Right atrium auricular region (tissue), 2 donors: ENCODE data around the gene SLC8A1. TPM values are rescaled to one million over a fixed set of nuclear protein-coding genes. Genes with fewer than 3 reads are reported as not detected.

Source experiments
- DNase-seq: peaks from one replicate; pipeline ENCODE4 v3.0.0-alpha.2; 2019; ENCODE audit warnings: low spot score
- H3K27ac ChIP-seq, 2 donors: fragments of 200-600 bp; sonication (generic); 1 replicate in 1 of 2; 2 replicates in 1 of 2; pipeline ENCODE4 v1.5.1; 2016 to 2019
- H3K27me3 ChIP-seq, 2 donors: fragments of 200-600 bp; sonication (generic); one replicate each; pipeline versions ENCODE4 v1.5.1 to v1.6.0; 2017 to 2019
- H3K36me3 ChIP-seq: fragments of 200-600 bp; sonication (generic); one replicate; pipeline ENCODE4 v1.5.1; 2016
- H3K4me1 ChIP-seq, 2 donors: fragments of 200-600 bp; sonication (generic); one replicate each; pipeline versions ENCODE4 v1.5.1 to v1.6.0; 2017 to 2019
- H3K4me3 ChIP-seq, 2 donors: fragments of 200-600 bp; sonication (generic); 1 replicate in 1 of 2; 2 replicates in 1 of 2; pipeline ENCODE4 v1.5.1; 2017 to 2019; ENCODE audit warnings: mild to moderate bottlenecking in 1 of 2, moderate library complexity in 1 of 2
- H3K9me3 ChIP-seq, 2 donors: fragments of 200-600 bp; sonication (generic); one replicate each; pipeline ENCODE4 v1.5.1; 2019
- CTCF ChIP-seq, 2 donors: fragments of 200-600 bp; sonication (generic); IDR thresholded peaks; one replicate each; pipeline ENCODE4 v1.5.1; 2019; ENCODE audit warnings: antibody characterized with exemption in 2 of 2
- total RNA-seq, 2 donors: library from RNA; depleted of rRNA; stranded (reverse); fragments of >200 nt; gene quantifications; one replicate each; pipeline ENCODE4 v1.1.0, GENCODE V29; 2016

SLC8A1 gene
- total RNA-seq, 2 donors from 2014 or later, result 493 to 738 TPM

- no peak overlapping the region for H3K27ac ChIP-seq
- no peaks in the 10 kb centered on the region for H3K27me3 ChIP-seq
- DNase-seq, result no peak
- H3K4me3 ChIP-seq, result no peak overlapping the region
- no peak for TF ChIP-seq CTCF (IDR thresholded peaks at IDR 0.05)
- H3K36me3 ChIP-seq, result no peaks in the 10 kb centered on the region
- no peaks in the 10 kb centered on the region for H3K9me3 ChIP-seq
- H3K4me1 ChIP-seq, result peaks cover 0 to 51% of the 10 kb centered on the region in 2 donors
Measured at GRCh38 chr2:40439473-40439872, 12.4 kb downstream of the SLC8A1 start.

- Histone ChIP-seq H3K36me3 (peaks cover 8% of the 10 kb centered on the region), H3K4me3 (no peak overlapping the region), H3K9me3 (no peaks in the 10 kb centered on the region), H3K27me3 (no peaks in the 10 kb centered on the region), H3K4me1 (peaks cover 0 to 84% of the 10 kb centered on the region in 2 donors), H3K27ac (peak overlapping the region in 1 of 2 donors; percentile 60)
- DNase-seq, result no peak
- TF ChIP-seq CTCF (IDR thresholded peaks at IDR 0.05), result no peak
Measured at GRCh38 chr2:40436093-40436475, 15.8 kb downstream of the SLC8A1 start.

- peak overlapping the region; percentile 41 to 60 for H3K27ac ChIP-seq
- DNase-seq, result no peak
- H3K9me3 ChIP-seq, result no peaks in the 10 kb centered on the region
- peaks cover 8% of the 10 kb centered on the region for H3K36me3 ChIP-seq
- H3K4me3 ChIP-seq, result no peak overlapping the region
- TF ChIP-seq CTCF (IDR thresholded peaks at IDR 0.05), result no peak
- H3K27me3 ChIP-seq, result no peaks in the 10 kb centered on the region
- H3K4me1 ChIP-seq, result peaks cover 0 to 84% of the 10 kb centered on the region in 2 donors
Measured at GRCh38 chr2:40435426-40436092, 16.3 kb downstream of the SLC8A1 start.

- peaks cover 0 to 85% of the 10 kb centered on the region in 2 donors for H3K4me1 ChIP-seq
- H3K27ac ChIP-seq, result peak overlapping the region; percentile 41 to 60
- no peaks in the 10 kb centered on the region for H3K27me3 ChIP-seq
- DNase-seq, result no peak
- no peak overlapping the region for H3K4me3 ChIP-seq
- TF ChIP-seq CTCF (IDR thresholded peaks at IDR 0.05), result no peak
- H3K36me3 ChIP-seq, result peaks cover 8% of the 10 kb centered on the region
- no peaks in the 10 kb centered on the region for H3K9me3 ChIP-seq
Measured at GRCh38 chr2:40434731-40435271, 17.1 kb downstream of the SLC8A1 start.

GRCh38 chr2:40433736-40434135 lies 18.2 kb downstream of the SLC8A1 start:
- no peaks in the 10 kb centered on the region for H3K27me3 ChIP-seq
- H3K9me3 ChIP-seq, result no peaks in the 10 kb centered on the region
- peaks cover 0 to 88% of the 10 kb centered on the region in 2 donors for H3K4me1 ChIP-seq
- H3K27ac ChIP-seq, result peak overlapping the region in 1 of 2 donors; percentile 60
- no peak for DNase-seq
- no peak for TF ChIP-seq CTCF (IDR thresholded peaks at IDR 0.05)
- no peak overlapping the region for H3K4me3 ChIP-seq
- H3K36me3 ChIP-seq, result peaks cover 8% of the 10 kb centered on the region
